OCI-LY1 (cell line): ENCODE results near the gene PRDM1.

Experiments
- CTCF ChIP-seq: fragments of 200-600 bp; sonication (generic), shearing (Covaris generic); IDR thresholded peaks from 2 replicates; pipeline ENCODE4 v1.5.1; 2017; ENCODE audit warnings: mild to moderate bottlenecking, antibody characterized with exemption, low read length, moderate library complexity, mixed read lengths
- EZH2 ChIP-seq: fragments of 200-600 bp; sonication (generic), shearing (Covaris generic); IDR thresholded peaks from 2 replicates; pipeline ENCODE4 v1.8.0; 2017; ENCODE audit warnings: borderline replicate concordance, mixed run types, mild to moderate bottlenecking, antibody characterized with exemption, low read length, moderate library complexity, mixed read lengths

DNA sequence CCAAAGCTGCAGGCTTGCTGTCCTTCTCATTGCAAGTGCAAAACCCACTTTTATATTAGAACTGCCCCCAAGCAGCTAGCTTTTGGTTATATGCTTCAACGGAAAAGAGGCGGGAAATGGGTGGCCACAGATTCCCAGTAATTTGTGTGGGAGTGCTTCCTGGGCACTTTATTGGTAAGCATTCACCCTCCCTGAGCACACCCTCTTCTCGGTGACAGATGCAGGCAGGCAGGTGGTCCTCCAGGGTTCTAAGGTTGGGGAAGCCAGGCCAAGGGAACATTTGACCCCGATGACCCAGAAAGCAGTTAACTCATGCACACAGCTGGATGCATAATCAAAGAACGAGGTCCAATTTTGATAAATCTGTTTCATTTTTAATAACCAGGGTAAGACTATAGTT, 29.1 kb downstream of the PRDM1 start:
- no peak for TF ChIP-seq CTCF
- TF ChIP-seq EZH2 = no peak
